ENCODE data around the gene PLCL1.

DNA sequence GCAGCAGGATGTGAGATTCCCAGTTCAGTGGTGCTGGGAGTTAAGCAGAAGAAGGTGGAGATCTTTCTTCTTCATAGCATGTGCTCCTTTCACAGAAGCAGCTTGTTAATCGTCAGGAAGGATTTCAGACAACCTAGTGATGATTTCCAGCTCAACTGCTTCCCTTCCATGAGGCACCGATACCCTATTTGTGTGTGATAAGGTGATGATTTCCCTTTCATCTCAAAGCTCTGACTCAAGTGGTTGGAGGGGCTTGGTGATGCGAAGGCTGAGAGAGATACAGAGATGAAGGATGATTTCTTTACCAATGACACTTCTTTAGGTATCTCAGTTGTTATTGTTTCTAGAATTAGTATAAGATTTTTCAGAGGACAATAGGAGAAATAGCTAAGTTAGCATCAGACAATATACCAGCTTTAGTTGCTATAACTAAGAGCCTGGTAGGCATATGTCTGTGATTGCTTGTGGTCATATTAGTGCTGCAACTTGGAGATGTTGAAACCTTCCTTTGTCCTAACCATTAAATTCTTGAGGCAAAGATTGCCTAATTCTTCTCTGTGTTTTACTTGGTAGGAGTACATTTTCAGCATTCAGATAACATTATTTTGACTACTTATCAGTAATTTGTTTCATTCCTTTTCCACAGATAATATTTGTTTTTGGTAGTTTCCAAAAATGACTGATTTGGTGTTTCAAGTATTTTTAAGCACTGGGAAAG, 111.3 kb downstream of the PLCL1 start:
- TF ChIP-seq CTCF (IDR thresholded peaks at IDR 0.05) (no peak), EP300 (IDR thresholded peaks at IDR 0.05) (no peak), POLR2A (IDR thresholded peaks at IDR 0.05) (no peak)
